DND-41 (cell line): ENCODE results near the gene ZNF705A.
"Not testable (repeated sequence)": the region's sequence is repeated elsewhere in the genome, so short reads cannot be mapped to it uniquely, and the experiment has no call there.

Experiments used
- EZH2 ChIP-seq: IDR thresholded peaks from 3 replicates; pipeline ENCODE4 v1.6.1; 2012; ENCODE audit warnings: borderline replicate concordance, low read depth, mild to moderate bottlenecking, moderate library complexity, low read length, inconsistent platforms; ENCODE audit not compliant: severe bottlenecking
- TF ChIP-seq, protein P1 (sequence below): IDR thresholded peaks from 2 replicates; pipeline ENCODE4 v1.5.1; 2012; ENCODE audit warnings: borderline replicate concordance, low read length, moderate library complexity, mild to moderate bottlenecking; ENCODE audit not compliant: poor library complexity, severe bottlenecking; ENCODE audit errors: extremely low read depth

- TF ChIP-seq, protein P1, sequence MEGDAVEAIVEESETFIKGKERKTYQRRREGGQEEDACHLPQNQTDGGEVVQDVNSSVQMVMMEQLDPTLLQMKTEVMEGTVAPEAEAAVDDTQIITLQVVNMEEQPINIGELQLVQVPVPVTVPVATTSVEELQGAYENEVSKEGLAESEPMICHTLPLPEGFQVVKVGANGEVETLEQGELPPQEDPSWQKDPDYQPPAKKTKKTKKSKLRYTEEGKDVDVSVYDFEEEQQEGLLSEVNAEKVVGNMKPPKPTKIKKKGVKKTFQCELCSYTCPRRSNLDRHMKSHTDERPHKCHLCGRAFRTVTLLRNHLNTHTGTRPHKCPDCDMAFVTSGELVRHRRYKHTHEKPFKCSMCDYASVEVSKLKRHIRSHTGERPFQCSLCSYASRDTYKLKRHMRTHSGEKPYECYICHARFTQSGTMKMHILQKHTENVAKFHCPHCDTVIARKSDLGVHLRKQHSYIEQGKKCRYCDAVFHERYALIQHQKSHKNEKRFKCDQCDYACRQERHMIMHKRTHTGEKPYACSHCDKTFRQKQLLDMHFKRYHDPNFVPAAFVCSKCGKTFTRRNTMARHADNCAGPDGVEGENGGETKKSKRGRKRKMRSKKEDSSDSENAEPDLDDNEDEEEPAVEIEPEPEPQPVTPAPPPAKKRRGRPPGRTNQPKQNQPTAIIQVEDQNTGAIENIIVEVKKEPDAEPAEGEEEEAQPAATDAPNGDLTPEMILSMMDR, result not testable (repeated sequence)
- TF ChIP-seq EZH2, result not testable (repeated sequence)
Measured at GRCh38 chr12:8182923-8183322, 26.1 kb downstream of the ZNF705A start.
